HL-60/S4 treated with retinoic acid at 250 ng/mL for 4 days and 3 days (cell line): ENCODE results near the gene ZFP82.

Experiments used
- in situ Hi-C: fragments of 300-500 bp; cut with MboI; formaldehyde crosslinking; loops from 2 replicates; pipeline ENCODE4 v1.7.0; 2022; ENCODE audit warnings: low sequenced_read_pairs

ZFP82 gene

DNA sequence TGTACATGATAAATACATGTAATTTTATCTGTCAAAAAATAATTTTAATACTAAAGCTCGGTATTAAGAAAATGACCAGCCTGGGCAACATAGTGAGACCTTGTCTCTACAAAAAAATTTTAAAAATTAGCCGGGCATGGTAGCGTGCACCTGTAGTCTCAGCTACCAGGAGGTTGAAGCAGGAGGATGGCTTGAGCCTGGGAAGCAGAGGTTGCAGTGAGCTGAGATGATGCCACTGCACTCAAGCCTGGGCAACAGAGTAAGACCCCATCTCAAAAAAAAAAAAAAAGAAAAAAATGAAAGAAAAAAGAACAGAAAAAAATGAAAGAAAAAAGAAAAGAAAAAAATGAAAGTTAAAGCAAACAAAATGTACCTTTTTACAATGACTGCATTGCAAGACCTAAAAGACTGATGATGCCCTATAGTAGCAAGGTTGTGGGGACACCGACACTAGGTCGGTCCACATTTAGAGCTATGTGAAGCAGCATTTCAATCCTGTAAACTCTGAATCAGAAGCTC is 44.7 kb downstream of the ZFP82 start:
- in situ Hi-C loops, result no loop called here

- in situ Hi-C loops, result no loop called here
Measured at GRCh38 chr19:36371886-36372285, 46.6 kb downstream of the ZFP82 start.

DNA sequence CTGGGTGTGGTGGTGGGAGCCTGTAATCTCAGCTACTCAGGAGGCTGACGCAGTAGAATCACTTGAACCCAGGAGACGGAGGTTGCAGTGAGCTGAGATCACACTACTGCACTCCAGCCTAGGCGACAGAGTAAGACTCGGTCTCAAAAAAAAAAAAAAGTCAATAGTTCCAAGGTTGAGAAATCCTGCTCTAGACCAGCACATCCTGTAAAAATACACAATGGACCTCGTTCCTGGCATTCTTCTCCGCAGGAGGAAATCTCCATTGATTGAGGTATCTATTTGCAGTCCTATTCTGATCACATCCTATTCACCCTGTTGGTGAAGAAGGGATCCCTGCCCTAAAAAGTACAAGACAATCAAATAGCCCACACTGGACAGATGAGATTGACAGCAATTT is 54.6 kb downstream of the ZFP82 start:
- in situ Hi-C loops, result no loop called here
